ENCODE results near the gene NYAP2. TPM values are rescaled to one million over a fixed set of nuclear protein-coding genes. Genes with fewer than 3 reads are reported as not detected.

NYAP2 gene
- polyA plus RNA-seq, 6 donors from 2014 or later = not detected

- DNase-seq (no peak), ATAC-seq (ENCODE audit: low read depth in 2 of 2) (no peak)
- Mint-ChIP-seq H3K4me3 (no peak overlapping the region), H3K9me3 (peaks cover 0 to 4% (median 0%) of the 10 kb centered on the region in 7 donors), H3K27me3 (no peaks in the 10 kb centered on the region), H3K36me3 (no peaks in the 10 kb centered on the region), H3K4me1 (no peaks in the 10 kb centered on the region), H3K27ac (no peak overlapping the region)
These were observed 71.5 kb downstream of the NYAP2 start for GRCh38 chr2:225471039-225471438.

DNA sequence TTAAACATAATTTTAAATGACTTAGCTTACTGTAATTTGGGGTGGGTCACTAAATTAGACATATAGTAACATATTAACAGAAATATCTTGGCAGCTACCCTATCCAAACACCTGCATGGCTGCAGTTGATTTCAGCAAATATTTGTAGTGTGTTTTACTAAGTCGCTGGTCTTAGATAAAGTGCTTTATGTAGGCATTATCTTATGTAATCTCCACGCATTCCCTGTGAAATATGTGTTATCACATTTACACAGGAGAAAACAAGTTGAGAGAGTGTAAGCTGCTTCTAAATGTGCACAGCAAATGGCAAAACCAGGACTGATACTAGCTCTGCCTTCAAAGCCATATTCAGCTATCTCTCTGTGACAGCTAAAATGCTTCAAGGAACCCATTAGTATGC is 72.0 kb downstream of the NYAP2 start:
- no peaks in the 10 kb centered on the region for H3K27me3 Mint-ChIP-seq
- H3K4me3 Mint-ChIP-seq = no peak overlapping the region

DNA sequence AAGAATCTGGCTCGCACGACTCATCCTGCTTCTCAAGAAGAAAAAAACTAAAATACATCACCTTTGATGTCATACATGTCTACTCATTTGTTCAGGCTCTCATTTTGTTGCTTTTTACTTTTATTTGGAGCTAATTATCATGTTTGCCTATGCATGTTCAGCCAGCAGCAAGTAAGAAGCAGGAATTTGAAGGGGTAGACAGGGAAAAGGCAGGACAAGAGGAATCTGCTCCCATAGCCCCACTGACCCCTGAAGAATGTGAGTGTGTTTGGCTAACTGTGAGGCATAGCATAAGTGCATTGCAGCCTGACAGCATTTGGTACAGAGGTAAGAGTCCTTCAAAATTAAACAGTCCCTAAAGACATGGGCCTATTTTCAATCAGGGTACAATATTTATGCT is 72.7 kb downstream of the NYAP2 start:
- Mint-ChIP-seq H3K4me3 (no peak overlapping the region), H3K4me1 (no peaks in the 10 kb centered on the region), H3K27me3 (no peaks in the 10 kb centered on the region), H3K36me3 (no peaks in the 10 kb centered on the region), H3K27ac (peak overlapping the region in 1 of 6 donors; percentile 39), H3K9me3 (peaks cover 0 to 4% (median 0%) of the 10 kb centered on the region in 7 donors)
- DNase-seq = no peak
- ATAC-seq (ENCODE audit: low read depth in 2 of 2) = no peak

More for the DNA sequence above, 72.0 kb downstream of the NYAP2 start:
- ATAC-seq (ENCODE audit: low read depth in 2 of 2) = no peak
- Mint-ChIP-seq H3K9me3 (peaks cover 0 to 4% (median 0%) of the 10 kb centered on the region in 7 donors), H3K27ac (no peak overlapping the region), H3K36me3 (no peaks in the 10 kb centered on the region), H3K4me1 (no peaks in the 10 kb centered on the region)
- no peak for DNase-seq

- H3K36me3 Mint-ChIP-seq = no peaks in the 10 kb centered on the region
- H3K4me3 Mint-ChIP-seq = no peak overlapping the region
- ATAC-seq (ENCODE audit: low read depth in 2 of 2) (no peak), DNase-seq (no peak)
- peaks cover 0 to 8% (median 0%) of the 10 kb centered on the region in 3 donors for H3K27me3 Mint-ChIP-seq
- H3K27ac Mint-ChIP-seq = no peak overlapping the region
- no peaks in the 10 kb centered on the region for H3K4me1 Mint-ChIP-seq
- peaks cover 0 to under 1% (median 0%) of the 10 kb centered on the region in 7 donors for H3K9me3 Mint-ChIP-seq
These were observed 79.9 kb downstream of the NYAP2 start for GRCh38 chr2:225479386-225479785.

GRCh38 chr2:225484751-225485150 is 85.2 kb downstream of the NYAP2 start:
- H3K27me3 Mint-ChIP-seq = no peaks in the 10 kb centered on the region
- ATAC-seq (ENCODE audit: low read depth in 2 of 2) = no peak
- no peak overlapping the region for H3K4me3 Mint-ChIP-seq
- H3K27ac Mint-ChIP-seq = no peak overlapping the region
- peaks cover 0 to 12% (median 2%) of the 10 kb centered on the region in 7 donors for H3K9me3 Mint-ChIP-seq
- H3K4me1 Mint-ChIP-seq = peaks cover 0 to 2% (median 0%) of the 10 kb centered on the region in 3 donors
- H3K36me3 Mint-ChIP-seq = no peaks in the 10 kb centered on the region
- DNase-seq = no peak

DNA sequence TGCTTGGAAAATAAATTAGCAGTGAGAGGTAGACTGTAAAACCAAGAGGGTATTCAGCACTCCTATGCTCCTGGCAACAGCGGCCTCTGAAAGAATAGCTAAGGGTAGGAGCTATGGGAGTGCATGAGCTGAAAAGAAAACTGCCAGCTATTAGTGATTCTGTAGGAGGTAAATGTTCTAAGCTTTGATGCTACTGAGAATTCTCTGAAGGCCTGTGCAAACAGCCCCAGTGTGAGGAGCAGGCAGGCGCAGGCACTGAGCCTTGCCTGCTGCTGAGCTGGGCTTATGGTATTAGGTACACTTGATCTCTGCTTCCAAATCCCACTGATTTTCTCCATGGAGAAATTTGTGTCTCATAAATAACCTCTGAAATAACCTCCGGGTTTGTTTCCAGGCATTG is 86.7 kb downstream of the NYAP2 start:
- DNase-seq = no peak
- H3K4me3 Mint-ChIP-seq = no peak overlapping the region
- H3K4me1 Mint-ChIP-seq = peaks cover 0 to 2% (median 0%) of the 10 kb centered on the region in 3 donors
- no peak overlapping the region for H3K27ac Mint-ChIP-seq
- no peaks in the 10 kb centered on the region for H3K36me3 Mint-ChIP-seq
- ATAC-seq (ENCODE audit: low read depth in 2 of 2) = no peak
- H3K27me3 Mint-ChIP-seq = no peaks in the 10 kb centered on the region
- H3K9me3 Mint-ChIP-seq = peaks cover 0 to 12% (median 2%) of the 10 kb centered on the region in 7 donors

- H3K4me3 Mint-ChIP-seq = no peak overlapping the region
- H3K36me3 Mint-ChIP-seq = no peaks in the 10 kb centered on the region
- H3K27ac Mint-ChIP-seq = no peak overlapping the region
These were observed 88.4 kb downstream of the NYAP2 start for GRCh38 chr2:225487878-225488416.

GRCh38 chr2:225488743-225489142 is 89.2 kb downstream of the NYAP2 start:
- H3K4me1 Mint-ChIP-seq = peaks cover 0 to 2% (median 0%) of the 10 kb centered on the region in 3 donors
- peaks cover 0 to 12% (median 2%) of the 10 kb centered on the region in 7 donors for H3K9me3 Mint-ChIP-seq
- H3K27ac Mint-ChIP-seq = no peak overlapping the region
- H3K4me3 Mint-ChIP-seq = no peak overlapping the region
- DNase-seq (no peak), ATAC-seq (ENCODE audit: low read depth in 2 of 2) (no peak)
- no peaks in the 10 kb centered on the region for H3K36me3 Mint-ChIP-seq
- H3K27me3 Mint-ChIP-seq = no peaks in the 10 kb centered on the region

More at GRCh38 chr2:225487878-225488416, 88.4 kb downstream of the NYAP2 start:
- Mint-ChIP-seq H3K9me3 (peaks cover 0 to 12% (median 2%) of the 10 kb centered on the region in 7 donors), H3K4me1 (peaks cover 0 to 2% (median 0%) of the 10 kb centered on the region in 3 donors), H3K27me3 (no peaks in the 10 kb centered on the region)
- no peak for DNase-seq
- ATAC-seq (ENCODE audit: low read depth in 2 of 2) = no peak

- peaks cover 0 to 2% (median 0%) of the 10 kb centered on the region in 3 donors for H3K4me1 Mint-ChIP-seq
- H3K27ac Mint-ChIP-seq = no peak overlapping the region
- ATAC-seq (ENCODE audit: low read depth in 2 of 2) (no peak), DNase-seq (no peak)
- H3K4me3 Mint-ChIP-seq = no peak overlapping the region
- H3K27me3 Mint-ChIP-seq = peaks cover 0 to 7% (median under 1%) of the 10 kb centered on the region in 3 donors
- H3K36me3 Mint-ChIP-seq = no peaks in the 10 kb centered on the region
- no peaks in the 10 kb centered on the region for H3K9me3 Mint-ChIP-seq
These were observed 94.0 kb downstream of the NYAP2 start for GRCh38 chr2:225493420-225494099.

- Mint-ChIP-seq H3K4me3 (no peak overlapping the region), H3K9me3 (no peaks in the 10 kb centered on the region), H3K27me3 (peaks cover 0 to 7% (median 6%) of the 10 kb centered on the region in 3 donors), H3K4me1 (peaks cover 0 to 2% (median 0%) of the 10 kb centered on the region in 3 donors), H3K27ac (no peak overlapping the region), H3K36me3 (no peaks in the 10 kb centered on the region)
- DNase-seq (no peak), ATAC-seq (ENCODE audit: low read depth in 2 of 2) (no peak)
These were observed 94.6 kb downstream of the NYAP2 start for GRCh38 chr2:225494100-225494459.

GRCh38 chr2:225495706-225496105 is 96.2 kb downstream of the NYAP2 start:
- peaks cover 0 to 7% (median 6%) of the 10 kb centered on the region in 3 donors for H3K27me3 Mint-ChIP-seq
- no peak for DNase-seq
- ATAC-seq (ENCODE audit: low read depth in 2 of 2) = no peak
- H3K4me1 Mint-ChIP-seq = no peaks in the 10 kb centered on the region
- H3K36me3 Mint-ChIP-seq = no peaks in the 10 kb centered on the region
- H3K9me3 Mint-ChIP-seq = no peaks in the 10 kb centered on the region
- no peak overlapping the region for H3K27ac Mint-ChIP-seq
- H3K4me3 Mint-ChIP-seq = no peak overlapping the region

DNA sequence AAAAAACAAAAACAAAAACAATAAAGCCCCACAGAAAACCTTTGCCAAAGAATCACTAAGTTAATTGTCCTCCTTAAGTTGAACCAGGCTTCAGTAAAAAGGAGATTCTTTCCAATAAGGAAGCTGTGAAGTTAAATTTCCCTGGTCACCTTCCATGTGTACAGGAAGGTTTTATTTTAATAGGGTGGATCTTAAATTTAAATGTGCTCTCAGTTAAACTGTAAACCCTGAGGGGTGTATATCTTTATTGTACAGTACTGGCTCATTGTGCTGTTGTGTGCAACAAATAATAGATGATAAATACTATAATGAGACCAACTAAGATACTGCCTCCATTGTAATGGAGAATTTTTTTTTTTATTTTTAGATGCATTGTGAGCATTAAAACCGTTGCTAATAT is 97.1 kb downstream of the NYAP2 start:
- H3K4me1 Mint-ChIP-seq = no peaks in the 10 kb centered on the region
- no peak for DNase-seq
- H3K36me3 Mint-ChIP-seq = no peaks in the 10 kb centered on the region
- no peak overlapping the region for H3K4me3 Mint-ChIP-seq
- H3K27ac Mint-ChIP-seq = no peak overlapping the region
- no peaks in the 10 kb centered on the region for H3K9me3 Mint-ChIP-seq
- no peak for ATAC-seq (ENCODE audit: low read depth in 2 of 2)
- peaks cover under 1 to 7% (median 6%) of the 10 kb centered on the region in 3 donors for H3K27me3 Mint-ChIP-seq

DNA sequence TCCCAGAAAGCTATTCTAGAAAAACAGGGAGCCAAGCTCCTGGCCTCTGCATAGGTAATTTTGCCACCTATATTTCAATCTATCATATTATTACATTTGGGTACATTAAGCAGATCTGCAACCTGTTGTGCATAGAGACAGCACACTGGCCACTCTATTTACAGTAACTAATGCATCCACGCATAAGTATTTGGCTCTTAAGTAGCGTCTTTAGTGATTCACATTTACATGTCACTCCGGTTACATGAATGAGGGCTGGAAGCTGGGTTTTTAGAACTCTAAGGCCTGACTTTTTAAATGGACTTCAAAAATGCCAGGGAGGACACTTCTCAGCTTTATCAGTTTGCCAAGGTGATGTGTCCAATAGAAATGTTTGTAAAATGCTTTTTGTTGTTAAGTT is 97.7 kb downstream of the NYAP2 start:
- ATAC-seq (ENCODE audit: low read depth in 2 of 2) = no peak
- H3K27ac Mint-ChIP-seq = no peak overlapping the region
- H3K36me3 Mint-ChIP-seq = no peaks in the 10 kb centered on the region
- no peaks in the 10 kb centered on the region for H3K4me1 Mint-ChIP-seq
- no peaks in the 10 kb centered on the region for H3K9me3 Mint-ChIP-seq
- H3K4me3 Mint-ChIP-seq = no peak overlapping the region
- DNase-seq = no peak
- H3K27me3 Mint-ChIP-seq = peaks cover 5 to 7% (median 6%) of the 10 kb centered on the region in 3 donors

DNA sequence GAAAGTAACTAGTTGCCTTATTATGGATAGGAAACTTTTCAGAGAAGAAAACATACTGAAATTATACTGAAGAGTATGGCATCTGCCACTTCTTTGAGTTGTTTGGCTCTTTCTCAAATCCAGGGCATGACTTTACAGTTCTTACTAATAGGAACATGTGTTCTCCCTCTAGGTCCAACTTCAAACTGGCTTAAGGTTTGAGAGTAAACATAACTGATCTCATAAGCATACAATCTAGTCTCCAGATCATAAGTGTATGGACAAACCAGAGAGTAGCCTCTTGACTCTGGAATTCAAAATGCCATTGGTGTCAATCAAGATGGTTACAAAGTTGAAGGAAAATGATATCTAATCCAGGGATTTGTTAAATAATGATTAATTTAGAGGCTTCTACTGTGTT is 101.5 kb downstream of the NYAP2 start:
- Mint-ChIP-seq H3K27ac (no peak overlapping the region), H3K4me1 (no peaks in the 10 kb centered on the region), H3K27me3 (peaks cover 3 to 9% (median 6%) of the 10 kb centered on the region in 3 donors), H3K9me3 (no peaks in the 10 kb centered on the region), H3K4me3 (no peak overlapping the region), H3K36me3 (no peaks in the 10 kb centered on the region)
- DNase-seq (no peak), ATAC-seq (ENCODE audit: low read depth in 2 of 2) (no peak)
